HG03095 (cell line): ENCODE measurements around the gene EIF4G1.

ENCODE experiments used
- ATAC-seq: cut with Tn5 transposase; IDR thresholded peaks from one replicate; pipeline ENCODE4 v1.9.1; 2021; ENCODE audit warnings: moderate library complexity; ENCODE audit not compliant: unreplicated experiment

EIF4G1 gene

GRCh38 chr3:184300378-184300720 is 14.1 kb upstream of the EIF4G1 start:
- ATAC-seq = no peak

- no peak for ATAC-seq
Observed at GRCh38 chr3:184305577-184305976, 8.8 kb upstream of the EIF4G1 start.

GRCh38 chr3:184306341-184306972 is 7.9 kb upstream of the EIF4G1 start:
- ATAC-seq = no peak

- no peak for ATAC-seq
Observed at GRCh38 chr3:184307915-184308314, 6.5 kb upstream of the EIF4G1 start.

GRCh38 chr3:184308744-184309143 is 5.7 kb upstream of the EIF4G1 start:
- ATAC-seq = no peak

GRCh38 chr3:184311633-184312032 is 2.8 kb upstream of the EIF4G1 start:
- no peak for ATAC-seq

GRCh38 chr3:184314700-184315542 is 515 bp downstream of the EIF4G1 start:
- ATAC-seq = peak; percentile 38

GRCh38 chr3:184315543-184315867 is 1.1 kb downstream of the EIF4G1 start:
- peak; percentile 11 for ATAC-seq

GRCh38 chr3:184315871-184316661 is 1.7 kb downstream of the EIF4G1 start:
- no peak for ATAC-seq

- no peak for ATAC-seq
Observed at GRCh38 chr3:184316792-184317191, 2.4 kb downstream of the EIF4G1 start.

- no peak for ATAC-seq
Observed at GRCh38 chr3:184317201-184317600, 2.8 kb downstream of the EIF4G1 start.

- ATAC-seq = no peak
Observed at GRCh38 chr3:184320104-184320445, 5.7 kb downstream of the EIF4G1 start.

GRCh38 chr3:184321666-184322065 is 7.3 kb downstream of the EIF4G1 start:
- no peak for ATAC-seq

- ATAC-seq = no peak
Observed at GRCh38 chr3:184322731-184323487, 8.5 kb downstream of the EIF4G1 start.

- no peak for ATAC-seq
Observed at GRCh38 chr3:184323696-184324095, 9.3 kb downstream of the EIF4G1 start.

- ATAC-seq = no peak
Observed at GRCh38 chr3:184325269-184325668, 10.9 kb downstream of the EIF4G1 start.

GRCh38 chr3:184325715-184326369 is 11.4 kb downstream of the EIF4G1 start:
- ATAC-seq = no peak

GRCh38 chr3:184327171-184327570 is 12.8 kb downstream of the EIF4G1 start:
- no peak for ATAC-seq

GRCh38 chr3:184328516-184328915 is 14.1 kb downstream of the EIF4G1 start:
- ATAC-seq = no peak

GRCh38 chr3:184332370-184333090 is 18.1 kb downstream of the EIF4G1 start:
- no peak for ATAC-seq
